SU-DHL-6 (cell line): ENCODE data around the gene KLRC4.

Experiments used
- H2AFZ ChIP-seq: fragments of 200-600 bp; sonication (generic); 2 replicates; pipeline ENCODE4 v1.6.1; 2014; ENCODE audit warnings: low read depth, mild to moderate bottlenecking, moderate library complexity, mixed read lengths, antibody characterized with exemption, low read length; ENCODE audit not compliant: severe bottlenecking
- H3F3A ChIP-seq: fragments of 200-600 bp; shearing (Covaris generic); 2 replicates; pipeline ENCODE4 v1.6.0; 2016; ENCODE audit warnings: antibody characterized with exemption, mild to moderate bottlenecking; ENCODE audit not compliant: insufficient read depth
- H3K27ac ChIP-seq: fragments of 200-600 bp; sonication (generic); 2 replicates; pipeline ENCODE4 v1.5.1; 2016; ENCODE audit warnings: low read depth, mild to moderate bottlenecking, low read length, moderate library complexity, mixed read lengths
- H3K27me3 ChIP-seq: fragments of 200-600 bp; sonication (generic), shearing (Covaris generic); 2 replicates; pipeline ENCODE4 v1.6.0; 2014; ENCODE audit warnings: mild to moderate bottlenecking, low read length
- H3K36me3 ChIP-seq: fragments of 200-600 bp; sonication (generic); 2 replicates; pipeline ENCODE4 v1.6.1; 2014; ENCODE audit warnings: mild to moderate bottlenecking, low read length, mixed read lengths
- H3K4me2 ChIP-seq: fragments of 300-600, 200-600 bp; shearing (Covaris generic), sonication (generic); 2 replicates; pipeline ENCODE4 v1.6.0; 2014; ENCODE audit warnings: low read length, low read depth, mild to moderate bottlenecking; ENCODE audit not compliant: poor library complexity, severe bottlenecking
- H3K4me3 ChIP-seq: fragments of 200-600 bp; sonication (generic); 2 replicates; pipeline ENCODE4 v1.5.1; 2014; ENCODE audit warnings: antibody characterized with exemption, low read length, mild to moderate bottlenecking, mixed read lengths; ENCODE audit not compliant: insufficient read depth, poor library complexity, severe bottlenecking
- H3K79me2 ChIP-seq: fragments of 200-600 bp; sonication (generic); 2 replicates; pipeline ENCODE4 v1.6.1; 2014; ENCODE audit warnings: mild to moderate bottlenecking, low read length, moderate library complexity; ENCODE audit not compliant: insufficient read depth
- H3K9ac ChIP-seq: fragments of 200-600 bp; sonication (generic); 2 replicates; pipeline ENCODE4 v1.7.0; 2014; ENCODE audit warnings: mild to moderate bottlenecking, low read length
- H3K9me2 ChIP-seq: fragments of 200-600 bp; sonication (generic); replicated peaks from 2 replicates; pipeline ENCODE4 v1.6.1; 2014; ENCODE audit warnings: low read length; ENCODE audit not compliant: insufficient read depth
- H3K9me3 ChIP-seq: fragments of 200-600 bp; sonication (generic); 2 replicates; pipeline ENCODE4 v1.6.1; 2014; ENCODE audit warnings: low read length, mixed read lengths; ENCODE audit not compliant: insufficient read depth
- H4K20me1 ChIP-seq: fragments of 200-600 bp; sonication (generic); 2 replicates; pipeline ENCODE4 v1.6.1; 2014; ENCODE audit warnings: low read depth, mild to moderate bottlenecking, antibody characterized with exemption, low read length, moderate library complexity, mixed read lengths
- CTCF ChIP-seq: fragments of 200-600 bp; sonication (generic); IDR thresholded peaks from one replicate; pipeline ENCODE4 v1.5.1; 2017; ENCODE audit warnings: antibody characterized with exemption, mild to moderate bottlenecking, low read length, moderate library complexity; ENCODE audit not compliant: insufficient read depth, poor library complexity, severe bottlenecking
- EZH2phosphoT487 ChIP-seq: fragments of 200-600 bp; sonication (generic), shearing (Covaris generic); conservative IDR thresholded peaks from 2 replicates; pipeline ENCODE4 v1.6.1; 2018; ENCODE audit warnings: mild to moderate bottlenecking, antibody characterized with exemption, low read length, moderate library complexity, mixed read lengths

KLRC4 gene

DNA sequence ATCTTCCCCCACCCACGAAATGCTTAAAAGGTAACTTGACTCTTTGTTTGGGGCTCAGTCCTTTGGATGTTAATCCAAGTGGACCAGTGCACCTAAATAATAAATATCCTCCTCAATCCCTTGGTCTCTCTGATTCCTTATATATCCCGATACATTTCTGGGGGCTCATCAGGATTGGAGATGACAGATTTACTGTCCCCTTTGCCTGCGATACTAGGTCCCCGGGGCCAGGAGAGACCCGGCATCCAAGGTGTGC lies 46.0 kb downstream of the KLRC4 start:
- H3K4me2 ChIP-seq: no peak overlapping the region
- no peak overlapping the region for H3K9ac ChIP-seq
- H3K27me3 ChIP-seq: no peaks in the 10 kb centered on the region
- no peaks in the 10 kb centered on the region for H3K9me3 ChIP-seq
- no peaks in the 10 kb centered on the region for H3K79me2 ChIP-seq
- H2AFZ ChIP-seq: no peak overlapping the region
- no peaks in the 10 kb centered on the region for H3F3A ChIP-seq
- no peak overlapping the region for H3K27ac ChIP-seq
- no peaks in the 10 kb centered on the region for H4K20me1 ChIP-seq
- no peaks in the 10 kb centered on the region for H3K9me2 ChIP-seq
- no peak overlapping the region for H3K4me3 ChIP-seq
- TF ChIP-seq EZH2phosphoT487: no peak
- no peak for TF ChIP-seq CTCF
- no peaks in the 10 kb centered on the region for H3K36me3 ChIP-seq

GRCh38 chr12:10362828-10363657 lies 46.5 kb downstream of the KLRC4 start:
- no peaks in the 10 kb centered on the region for H3K9me2 ChIP-seq
- no peaks in the 10 kb centered on the region for H3K27me3 ChIP-seq
- H3K4me3 ChIP-seq: no peak overlapping the region
- no peak overlapping the region for H3K27ac ChIP-seq
- H3K9me3 ChIP-seq: no peaks in the 10 kb centered on the region
- H3K36me3 ChIP-seq: no peaks in the 10 kb centered on the region
- H4K20me1 ChIP-seq: no peaks in the 10 kb centered on the region
- H3K79me2 ChIP-seq: no peaks in the 10 kb centered on the region
- TF ChIP-seq EZH2phosphoT487: no peak
- no peak overlapping the region for H2AFZ ChIP-seq
- H3F3A ChIP-seq: no peaks in the 10 kb centered on the region
- no peak overlapping the region for H3K9ac ChIP-seq
- H3K4me2 ChIP-seq: no peak overlapping the region

- TF ChIP-seq EZH2phosphoT487 (no peak), CTCF (no peak)
- Histone ChIP-seq H3F3A (no peaks in the 10 kb centered on the region), H3K9me3 (no peaks in the 10 kb centered on the region), H3K9ac (no peak overlapping the region), H3K4me2 (no peak overlapping the region), H3K79me2 (no peaks in the 10 kb centered on the region), H3K27me3 (no peaks in the 10 kb centered on the region), H3K27ac (no peak overlapping the region), H3K36me3 (no peaks in the 10 kb centered on the region), H3K4me3 (no peak overlapping the region), H4K20me1 (no peaks in the 10 kb centered on the region), H2AFZ (no peak overlapping the region), H3K9me2 (no peaks in the 10 kb centered on the region)
Observed at GRCh38 chr12:10362325-10362724, 47.2 kb downstream of the KLRC4 start.

DNA sequence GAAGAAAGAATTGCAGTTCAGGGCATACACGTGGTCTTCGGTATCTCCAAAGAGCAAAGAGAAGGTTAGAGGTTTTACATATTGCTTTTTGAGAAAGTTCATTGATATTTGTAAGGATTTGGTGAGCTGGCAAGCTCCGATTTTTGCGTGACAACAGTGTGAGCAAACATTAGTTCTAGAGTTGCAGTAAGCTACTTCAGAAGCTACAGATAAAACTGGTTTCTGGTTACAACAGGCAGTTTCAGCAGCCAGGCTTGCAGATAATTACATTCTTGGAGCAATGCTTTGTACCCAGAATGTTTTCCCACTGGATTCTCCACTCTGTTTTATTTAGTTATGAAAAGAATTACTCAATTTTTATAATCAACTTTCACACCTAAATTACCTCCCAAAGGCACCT lies 47.9 kb downstream of the KLRC4 start:
- Histone ChIP-seq H3K36me3 (no peaks in the 10 kb centered on the region), H4K20me1 (no peaks in the 10 kb centered on the region), H3K9me3 (no peaks in the 10 kb centered on the region), H3K4me2 (no peak overlapping the region), H3K79me2 (no peaks in the 10 kb centered on the region), H3K9me2 (no peaks in the 10 kb centered on the region), H3K27me3 (no peaks in the 10 kb centered on the region), H3K27ac (no peak overlapping the region), H3K9ac (no peak overlapping the region), H3K4me3 (no peak overlapping the region), H2AFZ (no peak overlapping the region), H3F3A (no peaks in the 10 kb centered on the region)
- TF ChIP-seq CTCF (no peak), EZH2phosphoT487 (no peak)
